GM19043 (cell line): ENCODE data around the gene ELOVL5.

Experiments
- ATAC-seq: cut with Tn5 transposase; IDR thresholded peaks from one replicate; pipeline ENCODE4 v1.9.1; 2021; ENCODE audit warnings: low read depth; ENCODE audit not compliant: unreplicated experiment

The ELOVL5 gene

DNA sequence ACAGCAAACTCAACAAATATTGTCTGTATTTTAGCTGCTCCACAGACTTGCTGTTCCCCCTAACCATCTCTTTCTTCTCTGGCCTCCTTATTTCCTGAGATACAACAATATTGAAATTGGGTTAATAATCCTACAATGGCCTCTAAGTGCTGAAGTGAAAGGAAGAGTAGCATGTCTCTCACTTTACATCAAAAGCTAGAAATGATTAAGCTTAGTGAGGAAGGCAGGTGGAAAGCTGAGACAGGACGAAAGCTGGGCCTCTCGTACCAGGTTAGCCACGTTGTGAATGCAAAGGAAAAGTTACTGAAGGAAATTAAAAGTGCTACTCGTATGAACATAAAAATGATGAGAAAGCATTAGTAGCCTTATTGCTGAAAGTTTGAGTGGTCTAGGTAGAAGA lies 63.8 kb downstream of the ELOVL5 start:
- peak; percentile 73 for ATAC-seq

DNA sequence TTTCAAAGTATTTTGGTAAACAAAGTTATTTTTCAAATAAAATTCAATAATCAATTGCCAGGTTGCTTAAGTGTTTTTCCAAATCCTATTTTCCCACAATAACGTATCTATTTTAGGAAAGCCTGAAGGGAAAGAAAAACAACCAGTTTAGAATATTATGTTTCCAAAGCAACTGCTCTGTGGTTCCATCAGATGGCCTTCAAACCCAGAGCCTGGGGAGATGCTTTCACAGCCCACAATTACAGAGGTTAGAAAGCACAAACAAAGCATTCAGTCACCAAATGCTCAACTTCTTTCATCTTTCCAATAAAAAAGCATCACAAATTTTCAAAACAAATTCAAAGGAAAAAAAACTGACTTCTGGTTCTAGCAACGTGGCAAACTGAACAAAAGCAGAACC lies 66.0 kb downstream of the ELOVL5 start:
- no peak for ATAC-seq

DNA sequence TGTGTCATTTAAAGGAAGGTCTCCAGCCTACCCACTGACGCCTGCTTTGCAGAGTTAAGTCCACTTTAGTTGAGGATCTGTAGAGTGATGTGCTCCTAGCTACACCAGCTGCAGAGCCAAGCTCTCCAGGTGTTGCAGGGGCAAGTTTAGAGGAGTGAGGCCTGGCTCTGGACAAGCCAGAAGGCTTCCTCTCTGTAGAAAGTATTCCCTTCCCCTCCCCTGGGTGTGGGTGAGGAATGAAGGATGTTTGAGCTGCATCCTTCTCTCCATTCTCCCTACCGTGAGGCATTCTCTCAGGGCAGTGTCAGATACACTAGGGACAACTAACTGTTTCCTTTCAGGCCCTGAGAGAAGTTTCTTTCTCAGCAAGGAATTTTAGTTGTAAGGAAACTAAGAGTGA lies 66.5 kb downstream of the ELOVL5 start:
- peak; percentile 12 for ATAC-seq

DNA sequence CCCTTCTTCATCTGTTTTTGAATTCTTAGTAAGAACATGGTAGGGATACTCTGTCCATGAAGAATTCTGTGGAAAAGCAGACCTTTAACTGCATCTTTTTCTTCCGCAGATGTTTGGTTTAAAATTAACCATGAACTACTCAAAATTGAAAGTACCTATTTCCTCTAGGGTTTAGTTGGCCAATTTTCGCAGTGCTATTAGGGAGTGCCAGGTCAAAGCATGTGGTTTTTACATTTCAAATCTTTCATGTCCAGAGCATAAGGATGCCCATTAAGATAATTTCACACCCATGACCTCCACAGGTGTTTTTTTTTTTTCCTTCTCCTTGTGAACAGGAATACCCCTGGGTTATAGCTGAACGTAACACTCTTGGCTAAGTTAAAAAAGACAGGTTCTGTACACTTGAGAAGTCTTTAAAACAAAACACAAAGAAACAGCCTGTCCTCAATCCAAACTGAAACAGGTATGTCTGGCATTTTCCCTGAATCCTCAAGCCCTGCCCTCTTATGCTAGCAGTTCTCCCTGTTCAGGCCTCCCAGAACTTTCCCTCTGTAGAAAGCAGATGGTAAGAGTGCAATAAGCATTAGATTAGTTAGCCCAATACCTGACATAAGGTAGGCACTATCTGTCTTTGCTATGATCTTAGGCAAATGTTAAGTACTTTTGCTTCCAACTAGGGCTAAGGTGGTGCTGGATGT lies 67.1 kb downstream of the ELOVL5 start:
- peak; percentile 43 for ATAC-seq

- ATAC-seq: no peak
These were observed 68.5 kb downstream of the ELOVL5 start for GRCh38 chr6:53280207-53280606.

DNA sequence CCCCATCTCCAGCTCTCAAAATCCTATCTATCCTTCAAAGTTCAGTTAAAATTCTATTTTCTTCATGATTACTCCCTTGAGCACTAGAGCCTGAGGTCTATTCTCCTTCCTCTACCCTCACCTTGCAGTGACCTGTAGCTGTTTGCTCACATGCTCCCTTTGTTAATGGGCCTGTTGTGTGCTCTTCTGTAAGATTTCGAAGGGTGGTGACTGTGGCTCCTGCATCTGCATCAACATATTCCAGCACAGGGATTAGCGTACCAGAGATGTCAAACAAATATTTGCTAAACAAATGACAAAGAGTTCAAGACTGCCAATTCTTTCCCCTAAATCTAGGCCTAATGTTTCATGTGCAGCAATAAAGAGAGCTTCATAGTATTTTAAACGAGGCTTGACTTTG lies 69.5 kb downstream of the ELOVL5 start:
- ATAC-seq: no peak

- ATAC-seq: no peak
These were observed 75.4 kb downstream of the ELOVL5 start for GRCh38 chr6:53273370-53273769.

DNA sequence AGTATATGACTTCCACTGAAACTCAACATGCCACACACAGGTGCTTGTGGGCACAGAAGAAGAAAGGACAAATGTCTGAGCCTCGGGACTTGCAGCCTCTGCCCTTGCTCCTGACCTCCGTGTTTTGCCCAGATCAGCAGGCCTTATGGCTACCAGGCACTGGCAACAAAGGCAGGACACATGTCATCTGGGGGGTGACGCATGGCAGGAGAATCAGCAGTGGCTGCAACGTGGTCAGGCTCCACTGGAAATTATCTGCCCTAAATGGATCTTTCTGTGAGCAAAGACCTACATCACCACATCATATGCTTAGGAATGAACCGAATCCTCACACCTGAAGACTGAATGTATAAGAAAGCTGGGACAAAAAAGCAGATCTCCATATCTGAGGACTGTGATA lies 78.9 kb downstream of the ELOVL5 start:
- no peak for ATAC-seq

DNA sequence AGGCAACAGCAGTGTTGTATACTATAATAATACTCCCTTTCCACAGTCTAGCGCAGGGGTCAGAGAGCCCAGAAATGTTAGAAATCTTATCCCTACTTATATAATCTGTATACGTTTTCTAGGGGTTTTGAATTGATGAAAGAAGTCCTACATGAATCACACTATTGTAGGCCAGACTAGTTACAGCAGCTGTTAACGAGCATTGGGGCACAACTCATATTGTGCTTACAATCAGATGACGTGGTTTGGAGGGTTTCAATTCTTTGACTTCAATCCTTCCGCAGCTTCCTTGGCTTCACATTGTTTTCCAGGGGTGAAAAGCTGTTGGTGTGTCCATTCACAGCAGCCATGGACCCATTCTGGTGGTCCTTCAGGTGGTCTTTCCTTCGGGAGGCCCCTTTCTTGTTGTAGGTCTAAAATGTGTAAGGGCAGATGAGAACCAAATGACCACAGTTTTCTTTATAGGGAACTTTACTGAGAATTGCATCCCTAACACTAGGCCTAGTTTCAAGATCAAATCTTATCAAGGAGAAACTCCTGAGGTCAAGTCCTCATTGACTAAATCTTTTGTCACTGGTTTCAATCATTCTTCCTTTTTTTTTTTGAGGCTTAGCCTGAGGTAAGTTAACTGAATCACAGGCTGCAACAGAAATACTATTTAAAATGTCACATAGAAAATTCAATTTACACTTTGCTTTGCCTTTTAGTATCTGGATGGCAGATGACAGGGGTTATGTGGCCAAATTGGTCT lies 79.7 kb downstream of the ELOVL5 start:
- ATAC-seq: no peak

- ATAC-seq: no peak
These were observed 82.1 kb downstream of the ELOVL5 start for GRCh38 chr6:53266553-53267090.

- ATAC-seq: no peak
These were observed 83.7 kb downstream of the ELOVL5 start for GRCh38 chr6:53264915-53265607.

DNA sequence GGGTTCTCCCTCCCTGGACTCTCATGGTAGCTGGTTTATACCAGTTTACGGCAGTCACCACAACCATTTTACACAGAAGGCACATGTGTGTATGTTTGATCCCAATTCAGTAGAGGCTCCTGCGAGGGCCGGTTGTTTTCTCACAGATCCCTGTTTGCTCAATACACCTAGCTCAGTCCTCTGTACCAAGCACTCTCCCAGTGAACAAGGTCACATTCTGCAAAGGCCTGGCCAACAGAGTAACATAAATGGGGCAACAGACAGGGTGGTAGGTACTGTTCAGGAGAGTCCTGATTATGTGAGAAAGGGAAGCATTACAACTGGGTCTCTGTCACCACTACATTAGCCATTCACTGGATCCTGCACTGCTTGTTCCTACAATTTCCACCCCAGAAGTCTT lies 84.4 kb downstream of the ELOVL5 start:
- no peak for ATAC-seq

DNA sequence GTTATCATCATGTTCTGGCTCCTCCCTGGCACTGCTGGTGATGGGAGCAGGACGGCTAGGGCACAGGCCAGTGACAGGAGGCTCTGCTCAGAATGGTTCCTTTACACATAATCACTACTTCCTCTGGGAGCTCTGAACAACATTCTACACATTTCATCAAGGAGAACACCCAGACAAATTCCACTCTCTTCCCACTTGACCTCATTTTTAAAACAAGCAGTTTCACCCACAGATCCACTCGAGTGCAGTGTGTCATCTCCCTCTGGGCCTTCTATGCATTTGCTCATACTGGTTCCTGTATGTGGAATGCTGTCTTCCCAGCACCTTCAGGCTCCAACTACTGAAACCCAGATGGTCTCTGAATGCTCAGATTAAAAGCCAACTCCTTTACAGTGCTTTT lies 84.8 kb downstream of the ELOVL5 start:
- ATAC-seq: no peak

- ATAC-seq: no peak
These were observed 88.7 kb downstream of the ELOVL5 start for GRCh38 chr6:53259860-53260580.

DNA sequence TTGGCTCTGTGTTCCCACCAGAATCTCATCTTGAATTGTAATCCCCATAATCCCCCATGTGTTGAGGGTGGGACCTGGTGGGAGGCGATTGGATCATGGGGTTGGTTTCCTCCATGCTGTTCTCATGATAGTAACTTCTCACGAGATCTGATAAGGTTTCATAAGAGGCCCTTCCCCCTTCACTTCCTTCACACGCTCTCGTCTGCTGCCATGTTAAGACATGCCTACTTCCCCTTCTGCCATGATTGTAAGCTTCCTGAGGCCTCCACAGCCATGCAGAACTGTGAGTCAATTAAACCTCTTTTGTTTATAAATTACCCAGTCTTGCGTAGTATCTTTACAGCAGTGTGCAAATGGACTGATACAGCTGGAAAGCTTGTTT lies 90.0 kb downstream of the ELOVL5 start:
- ATAC-seq: no peak

DNA sequence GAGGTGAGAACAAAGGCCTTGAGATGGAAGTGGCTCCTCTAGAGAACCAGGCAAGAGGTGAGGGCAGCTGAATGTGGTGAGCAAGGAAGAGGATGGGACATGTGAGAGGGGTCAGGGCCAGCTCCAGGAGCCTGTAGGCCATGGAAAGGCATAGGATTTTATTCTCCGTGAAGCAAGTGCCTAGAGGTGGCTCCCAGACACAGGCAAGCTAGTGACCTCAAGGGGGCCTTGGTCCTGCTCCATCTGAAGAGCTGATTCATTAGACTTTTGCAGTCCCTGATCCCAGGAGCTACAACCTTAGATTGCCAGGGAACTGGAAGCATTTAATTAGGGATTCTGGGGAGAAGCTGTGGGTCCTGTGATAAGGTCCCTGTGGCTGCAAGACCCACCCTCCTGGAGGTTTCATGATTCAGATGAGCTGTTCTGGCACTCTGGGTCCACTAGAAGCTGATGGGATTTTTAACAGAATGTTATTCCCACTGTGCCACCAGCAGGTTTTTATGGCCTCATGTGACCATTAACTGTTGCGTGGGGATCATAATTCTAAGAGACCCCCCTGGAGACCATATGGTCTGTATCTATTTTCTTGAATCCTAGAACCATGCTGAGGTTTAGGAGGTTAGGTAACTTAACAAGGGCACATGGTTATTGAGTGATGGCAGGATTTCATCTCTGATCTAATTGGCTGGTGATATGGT lies 90.5 kb downstream of the ELOVL5 start:
- ATAC-seq: no peak

- no peak for ATAC-seq
These were observed 91.2 kb downstream of the ELOVL5 start for GRCh38 chr6:53257533-53257932.

- no peak for ATAC-seq
These were observed 91.7 kb downstream of the ELOVL5 start for GRCh38 chr6:53257001-53257400.

- no peak for ATAC-seq
These were observed 96.5 kb downstream of the ELOVL5 start for GRCh38 chr6:53252177-53252692.
